ENCODE results near the gene IFIT3.

IFIT3 gene

GRCh38 chr10:89294721-89295239 lies 33.0 kb upstream of the IFIT3 start:
- Histone ChIP-seq H3K27ac (ENCODE audit: extremely low read depth, low read depth, low read length) (no peak overlapping the region), H3K36me3 (ENCODE audit: control insufficient read depth in 2 of 2, insufficient read depth in 1 of 2, low read length in 2 of 2) (no peaks in the 10 kb centered on the region), H3K4me1 (ENCODE audit: control insufficient read depth, insufficient read depth, low read length) (no peaks in the 10 kb centered on the region), H3K4me3 (ENCODE audit: low read depth, low read length) (no peak overlapping the region), H3K9me3 (ENCODE audit: control insufficient read depth, insufficient read depth, low read depth, low read length) (no peaks in the 10 kb centered on the region)
- ChIA-PET POLR2A (no interaction called here), CTCF (interaction anchor here (0.6 to 1.1 kb wide), 3 partner anchors 9 to 74 kb away, joined by 3 to 7 read pairs (median 3); no protein-coding TSS in a partner anchor)
- TF ChIP-seq ZNF19 (tag by site-specific recombination; IDR thresholded peaks at IDR 0.05; ENCODE audit: low read depth), result no peak
- peak; percentile 99 for TF ChIP-seq PRDM1 (tag by site-specific recombination; IDR thresholded peaks at IDR 0.05)

DNA sequence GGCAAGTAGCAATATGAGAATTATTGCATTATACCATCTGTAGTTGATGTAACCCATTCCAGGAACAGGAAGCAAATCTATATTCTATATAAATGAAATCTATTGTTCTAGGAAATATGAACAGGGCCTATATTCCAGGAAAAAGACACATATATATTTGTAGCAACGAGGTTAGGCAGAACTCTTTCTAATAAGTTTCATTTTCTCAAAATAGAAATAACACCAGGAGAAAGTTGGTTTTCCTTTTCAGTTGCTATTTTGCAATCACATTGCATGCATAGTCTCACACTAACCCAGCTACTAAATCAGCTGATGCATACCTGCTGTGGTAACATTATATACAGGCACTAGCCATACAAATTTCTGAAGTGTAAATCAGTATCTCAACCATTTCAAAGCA lies 32.2 kb upstream of the IFIT3 start:
- CTCF ChIA-PET, result no interaction called here
- H3K4me1 ChIP-seq (ENCODE audit: control insufficient read depth, insufficient read depth, low read length), result no peaks in the 10 kb centered on the region
- POLR2A ChIA-PET, result no interaction called here

GRCh38 chr10:89296220-89296648 lies 31.6 kb upstream of the IFIT3 start:
- ChIA-PET CTCF (no interaction called here), POLR2A (no interaction called here)
- no peak overlapping the region for H3K4me3 ChIP-seq (ENCODE audit: low read depth, low read length)
- no peaks in the 10 kb centered on the region for H3K36me3 ChIP-seq (ENCODE audit: control insufficient read depth in 2 of 2, insufficient read depth in 1 of 2, low read length in 2 of 2)
- no peaks in the 10 kb centered on the region for H3K4me1 ChIP-seq (ENCODE audit: control insufficient read depth, insufficient read depth, low read length)
- no peaks in the 10 kb centered on the region for H3K9me3 ChIP-seq (ENCODE audit: control insufficient read depth, insufficient read depth, low read depth, low read length)
- TF ChIP-seq ZNF624 (tag by site-specific recombination; IDR thresholded peaks at IDR 0.05) (no peak), ZNF433 (tag by site-specific recombination; IDR thresholded peaks at IDR 0.05; ENCODE audit: low read depth) (no peak), SP7 (tag by site-specific recombination; IDR thresholded peaks at IDR 0.05) (no peak), ZNF660 (tag by site-specific recombination; IDR thresholded peaks at IDR 0.05) (no peak)
- no peak overlapping the region for H3K27ac ChIP-seq (ENCODE audit: extremely low read depth, low read depth, low read length)

More for the DNA sequence above, 32.2 kb upstream of the IFIT3 start:
- Histone ChIP-seq H3K4me3 (ENCODE audit: low read depth, low read length) (no peak overlapping the region), H3K27ac (ENCODE audit: extremely low read depth, low read depth, low read length) (no peak overlapping the region), H3K9me3 (ENCODE audit: control insufficient read depth, insufficient read depth, low read depth, low read length) (no peaks in the 10 kb centered on the region), H3K36me3 (ENCODE audit: control insufficient read depth in 2 of 2, insufficient read depth in 1 of 2, low read length in 2 of 2) (no peaks in the 10 kb centered on the region)
- no peak for TF ChIP-seq ZNF560 (tag by site-specific recombination; IDR thresholded peaks at IDR 0.05; ENCODE audit: borderline replicate concordance)
- no peak for TF ChIP-seq ZNF747 (tag by site-specific recombination; IDR thresholded peaks at IDR 0.05)
- no peak for TF ChIP-seq SCRT1 (tag by site-specific recombination; IDR thresholded peaks at IDR 0.05; ENCODE audit: borderline replicate concordance)
- TF ChIP-seq ZNF510 (tag by site-specific recombination; IDR thresholded peaks at IDR 0.05; ENCODE audit: insufficient replicate concordance), result no peak
- TF ChIP-seq PRDM4 (tag by site-specific recombination; IDR thresholded peaks at IDR 0.05), result no peak
- no peak for TF ChIP-seq ZNF626 (tag by site-specific recombination; IDR thresholded peaks at IDR 0.05)
- no peak for TF ChIP-seq ZNF529 (tag by site-specific recombination; IDR thresholded peaks at IDR 0.05; ENCODE audit: insufficient replicate concordance)
- no peak for TF ChIP-seq ZNF350 (tag by site-specific recombination; IDR thresholded peaks at IDR 0.05)
- TF ChIP-seq GFI1B (tag by site-specific recombination; IDR thresholded peaks at IDR 0.05), result no peak
- TF ChIP-seq ZNF175 (tag by site-specific recombination; IDR thresholded peaks at IDR 0.05), result no peak
- TF ChIP-seq ZNF155 (tag by site-specific recombination; IDR thresholded peaks at IDR 0.05), result no peak
- TF ChIP-seq GLI2 (tag by site-specific recombination; IDR thresholded peaks at IDR 0.05; ENCODE audit: borderline replicate concordance, low read depth), result no peak

DNA sequence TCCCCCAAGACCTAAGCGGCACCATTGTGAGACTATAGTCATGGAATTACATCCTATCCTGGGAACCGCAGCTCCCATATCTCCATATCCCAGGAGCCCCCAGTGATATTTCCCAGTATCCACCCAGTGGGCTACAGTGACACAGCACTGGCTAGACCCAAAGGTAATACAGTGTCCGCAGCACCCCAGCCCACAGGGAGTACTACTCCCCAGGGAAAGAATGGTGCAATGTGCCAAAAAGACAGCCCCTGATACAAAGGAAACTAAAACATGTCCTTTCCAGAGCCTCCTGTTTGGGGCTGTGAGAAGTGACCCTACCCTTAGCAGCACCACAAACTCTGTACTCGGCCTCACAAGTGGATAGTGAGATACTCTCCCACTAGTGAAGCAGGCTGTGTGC lies 30.4 kb upstream of the IFIT3 start:
- H3K4me3 ChIP-seq (ENCODE audit: low read depth, low read length), result no peak overlapping the region
- no peaks in the 10 kb centered on the region for H3K36me3 ChIP-seq (ENCODE audit: control insufficient read depth in 2 of 2, insufficient read depth in 1 of 2, low read length in 2 of 2)
- H3K27ac ChIP-seq (ENCODE audit: extremely low read depth, low read depth, low read length), result no peak overlapping the region
- H3K9me3 ChIP-seq (ENCODE audit: control insufficient read depth, insufficient read depth, low read depth, low read length), result no peaks in the 10 kb centered on the region
- no peaks in the 10 kb centered on the region for H3K4me1 ChIP-seq (ENCODE audit: control insufficient read depth, insufficient read depth, low read length)
- ChIA-PET CTCF (no interaction called here), POLR2A (no interaction called here)
- TF ChIP-seq, protein P1, sequence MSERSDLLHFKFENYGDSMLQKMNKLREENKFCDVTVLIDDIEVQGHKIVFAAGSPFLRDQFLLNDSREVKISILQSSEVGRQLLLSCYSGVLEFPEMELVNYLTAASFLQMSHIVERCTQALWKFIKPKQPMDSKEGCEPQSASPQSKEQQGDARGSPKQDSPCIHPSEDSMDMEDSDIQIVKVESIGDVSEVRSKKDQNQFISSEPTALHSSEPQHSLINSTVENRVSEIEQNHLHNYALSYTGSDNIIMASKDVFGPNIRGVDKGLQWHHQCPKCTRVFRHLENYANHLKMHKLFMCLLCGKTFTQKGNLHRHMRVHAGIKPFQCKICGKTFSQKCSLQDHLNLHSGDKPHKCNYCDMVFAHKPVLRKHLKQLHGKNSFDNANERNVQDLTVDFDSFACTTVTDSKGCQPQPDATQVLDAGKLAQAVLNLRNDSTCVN (tag by site-specific recombination; optimal IDR thresholded peaks at IDR 0.05), result no peak
- TF ChIP-seq ZNF112 (tag by site-specific recombination; IDR thresholded peaks at IDR 0.05), result no peak
- no peak for TF ChIP-seq ZNF354C (tag by site-specific recombination; IDR thresholded peaks at IDR 0.05; ENCODE audit: borderline replicate concordance, low read depth)
- no peak for TF ChIP-seq ZNF488 (tag by site-specific recombination; IDR thresholded peaks at IDR 0.05)
- no peak for TF ChIP-seq ZBTB17 (tag by site-specific recombination; IDR thresholded peaks at IDR 0.05)
- TF ChIP-seq ZBTB44 (tag by site-specific recombination; IDR thresholded peaks at IDR 0.05), result no peak
